ENCODE data around the gene ZWILCH.

ZWILCH gene

GRCh38 chr15:66483131-66483566 is 22.0 kb upstream of the ZWILCH start:
- TF ChIP-seq CTCF (conservative IDR thresholded peaks at IDR 0.05; ENCODE audit: low read depth, low read length): no peak
- Histone ChIP-seq H3K4me1 (ENCODE audit: low read depth, poor library complexity, severe bottlenecking) (peaks cover 7% of the 10 kb centered on the region), H4K20me1 (ENCODE audit: insufficient read depth) (no peaks in the 10 kb centered on the region), H3K36me3 (ENCODE audit: insufficient read depth) (no peaks in the 10 kb centered on the region), H3K79me2 (ENCODE audit: insufficient read depth, low read depth) (no peaks in the 10 kb centered on the region), H3K4me3 (IDR thresholded peaks at IDR 0.05; ENCODE audit: insufficient read depth, low read depth, low read length) (no peak overlapping the region), H2AFZ (ENCODE audit: low read depth) (no peak overlapping the region), H3K4me2 (no peak overlapping the region), H3K27me3 (ENCODE audit: insufficient read depth, low read depth) (no peaks in the 10 kb centered on the region), H3K27ac (no peak overlapping the region), H3K9ac (no peak overlapping the region)

- Histone ChIP-seq H3K27me3 (ENCODE audit: insufficient read depth, low read depth) (no peaks in the 10 kb centered on the region), H3K9ac (no peak overlapping the region), H3K4me2 (no peak overlapping the region), H3K36me3 (ENCODE audit: insufficient read depth) (no peaks in the 10 kb centered on the region), H2AFZ (ENCODE audit: low read depth) (no peak overlapping the region), H4K20me1 (ENCODE audit: insufficient read depth) (no peaks in the 10 kb centered on the region), H3K27ac (no peak overlapping the region), H3K4me1 (ENCODE audit: low read depth, poor library complexity, severe bottlenecking) (peaks cover 7% of the 10 kb centered on the region), H3K79me2 (ENCODE audit: insufficient read depth, low read depth) (no peaks in the 10 kb centered on the region), H3K4me3 (IDR thresholded peaks at IDR 0.05; ENCODE audit: insufficient read depth, low read depth, low read length) (no peak overlapping the region)
- no peak for TF ChIP-seq CTCF (conservative IDR thresholded peaks at IDR 0.05; ENCODE audit: low read depth, low read length)
Measured at GRCh38 chr15:66484539-66485112, 20.5 kb upstream of the ZWILCH start.

GRCh38 chr15:66486887-66487286 is 18.2 kb upstream of the ZWILCH start:
- Histone ChIP-seq H4K20me1 (ENCODE audit: insufficient read depth) (no peaks in the 10 kb centered on the region), H3K27me3 (ENCODE audit: insufficient read depth, low read depth) (no peaks in the 10 kb centered on the region), H3K27ac (no peak overlapping the region), H3K4me1 (ENCODE audit: low read depth, poor library complexity, severe bottlenecking) (peaks cover 7% of the 10 kb centered on the region), H3K79me2 (ENCODE audit: insufficient read depth, low read depth) (no peaks in the 10 kb centered on the region), H3K9ac (no peak overlapping the region), H2AFZ (ENCODE audit: low read depth) (no peak overlapping the region), H3K4me3 (IDR thresholded peaks at IDR 0.05; ENCODE audit: insufficient read depth, low read depth, low read length) (no peak overlapping the region), H3K4me2 (no peak overlapping the region), H3K36me3 (ENCODE audit: insufficient read depth) (no peaks in the 10 kb centered on the region)
- no peak for TF ChIP-seq CTCF (conservative IDR thresholded peaks at IDR 0.05; ENCODE audit: low read depth, low read length)

- Histone ChIP-seq H4K20me1 (ENCODE audit: insufficient read depth) (no peaks in the 10 kb centered on the region), H3K4me2 (no peak overlapping the region), H3K4me1 (ENCODE audit: low read depth, poor library complexity, severe bottlenecking) (no peaks in the 10 kb centered on the region), H3K27ac (no peak overlapping the region), H3K4me3 (IDR thresholded peaks at IDR 0.05; ENCODE audit: insufficient read depth, low read depth, low read length) (no peak overlapping the region), H3K36me3 (ENCODE audit: insufficient read depth) (no peaks in the 10 kb centered on the region), H3K79me2 (ENCODE audit: insufficient read depth, low read depth) (no peaks in the 10 kb centered on the region; the same call in 1 of the 2 replicates), H2AFZ (ENCODE audit: low read depth) (no peak overlapping the region), H3K9ac (no peak overlapping the region), H3K27me3 (ENCODE audit: insufficient read depth, low read depth) (no peaks in the 10 kb centered on the region)
- no peak for TF ChIP-seq CTCF (conservative IDR thresholded peaks at IDR 0.05; ENCODE audit: low read depth, low read length)
Measured at GRCh38 chr15:66488525-66488924, 16.6 kb upstream of the ZWILCH start.
